OCI-LY7 (cell line): ENCODE results near the gene EXO1.
A peak's percentile ranks its signal among the peaks of the same experiment; 100 is the strongest.

Source experiments
- CTCF ChIP-seq: fragments of 200-600 bp; sonication (generic); conservative IDR thresholded peaks from 2 replicates; pipeline ENCODE4 v1.5.1; 2014; ENCODE audit warnings: mild to moderate bottlenecking, antibody characterized with exemption, low read length, moderate library complexity, mixed read lengths
- EZH2phosphoT487 ChIP-seq: fragments of 200-600 bp; sonication (generic); IDR thresholded peaks from 2 replicates; pipeline ENCODE4 v1.6.1; 2018; ENCODE audit warnings: low read depth, borderline replicate concordance, mild to moderate bottlenecking, mixed run types, antibody characterized with exemption, low read length, moderate library complexity, mixed read lengths

GRCh38 chr1:241834733-241835377 lies 13.1 kb upstream of the EXO1 start:
- TF ChIP-seq CTCF: peak; percentile 86
- no peak for TF ChIP-seq EZH2phosphoT487
